D721Med (cell line): ENCODE results near the gene HSFX2.
"Not testable (repeated sequence)": the region's sequence is repeated elsewhere in the genome, so short reads cannot be mapped to it uniquely, and the experiment has no call there.

Experiments
- DNase-seq: peaks from one replicate; pipeline ENCODE4 v3.0.0; 2011; ENCODE audit warnings: low spot score; ENCODE audit not compliant: insufficient read length
- FAIRE-seq: peaks from 2 replicates; lab custom pipeline; 2011; peaks lifted over from hg19 to GRCh38; lab: Jason Lieb, UNC
- CTCF ChIP-seq: IDR thresholded peaks from 2 replicates; pipeline ENCODE4 v1.5.1; 2012; ENCODE audit warnings: mild to moderate bottlenecking, control low read depth; ENCODE audit not compliant: insufficient read depth; ENCODE audit errors: missing control alignments

HSFX2 gene

GRCh38 chrX:149595214-149595613 is at the start of gene HSFX2:
TSS of gene HSFX2 (minus strand) at chrX:149595314. CDS start at chrX:149594700, 614 bp downstream.
- DNase-seq, FAIRE-seq: not testable (repeated sequence)

GRCh38 chrX:149643496-149643895 is 48.4 kb upstream of the HSFX2 start:
- FAIRE-seq (peak; percentile 82), DNase-seq (no peak)
- no peak for TF ChIP-seq CTCF

GRCh38 chrX:149641835-149642234 is 46.7 kb upstream of the HSFX2 start:
- TF ChIP-seq CTCF: no peak
- DNase-seq: no peak
- no peak for FAIRE-seq

- FAIRE-seq (no peak), DNase-seq (no peak)
- TF ChIP-seq CTCF: no peak
Measured at GRCh38 chrX:149641432-149641831, 46.3 kb upstream of the HSFX2 start.

- no peak for TF ChIP-seq CTCF
- FAIRE-seq (no peak), DNase-seq (no peak)
Measured at GRCh38 chrX:149639568-149639967, 44.5 kb upstream of the HSFX2 start.

GRCh38 chrX:149638860-149639259 is 43.7 kb upstream of the HSFX2 start:
- TF ChIP-seq CTCF: no peak
- no peak for DNase-seq
- FAIRE-seq: no peak

- no peak for TF ChIP-seq CTCF
- DNase-seq (no peak), FAIRE-seq (no peak)
Measured at GRCh38 chrX:149633511-149633910, 38.4 kb upstream of the HSFX2 start.
